Caco-2 (cell line): ENCODE data around the gene PLEKHA8. TPM values are rescaled to one million over a fixed set of nuclear protein-coding genes. Genes with fewer than 3 reads are reported as not detected.

ENCODE experiments used
- BruUV-seq: library from RNA; stranded (reverse); fragments of 400-500 nt; replicated peaks from 2 replicates; lab custom pipeline; 2021; lab: Mats Ljungman, UMichigan
- CTCF ChIA-PET: fragments of 300-600 bp; sonication (Branson Sonifier 250); formaldehyde crosslinking; loops from one replicate; lab custom pipeline; 2022; ENCODE audit warnings: antibody characterized with exemption; lab: Charles Lee
- POLR2A ChIA-PET: fragments of 300-600 bp; sonication (Branson Sonifier 250); formaldehyde crosslinking; loops from one replicate; lab custom pipeline; 2022; ENCODE audit warnings: antibody characterized with exemption; lab: Charles Lee
- DNase-seq, 2 experiments: peaks; one replicate each; pipeline versions ENCODE4 v3.0.0 to v3.0.0-alpha.2; 2020 to 2022
- H3K27me3 ChIP-seq: replicated peaks from 2 replicates; pipeline ENCODE4 v1.6.0; 2011; ENCODE audit warnings: low read length; ENCODE audit not compliant: control insufficient read depth, insufficient read depth
- H3K36me3 ChIP-seq: 2 replicates; pipeline ENCODE4 v1.5.1; 2011; ENCODE audit warnings: low read length; ENCODE audit not compliant: control insufficient read depth, insufficient read depth
- H3K4me1 ChIP-seq: fragments of 250-450 bp; sonication (Bioruptor Pico); 2 replicates; pipeline ENCODE4 v1.5.1; 2020; ENCODE audit warnings: mild to moderate bottlenecking
- H3K4me3 ChIP-seq: 2 replicates; pipeline ENCODE4 v1.5.1; 2011; ENCODE audit warnings: low read depth, mild to moderate bottlenecking, control low read depth, low read length
- H3K9me3 ChIP-seq: fragments of 250-450 bp; sonication (Bioruptor Pico); 2 replicates; pipeline ENCODE4 v1.5.1; 2020; ENCODE audit warnings: mild to moderate bottlenecking, moderate library complexity
- H3K27ac Mint-ChIP-seq: one replicate; pipeline ENCODE4 v1.8.0; 2022; ENCODE audit warnings: mixed read lengths; ENCODE audit not compliant: unreplicated experiment
- H3K27me3 Mint-ChIP-seq: one replicate; pipeline ENCODE4 v1.8.0; 2022; ENCODE audit warnings: mixed read lengths; ENCODE audit not compliant: insufficient read depth, unreplicated experiment
- H3K36me3 Mint-ChIP-seq: one replicate; pipeline ENCODE4 v1.8.0; 2022; ENCODE audit warnings: mild to moderate bottlenecking, mixed read lengths; ENCODE audit not compliant: insufficient read depth, unreplicated experiment
- H3K4me1 Mint-ChIP-seq: one replicate; pipeline ENCODE4 v1.8.0; 2022; ENCODE audit warnings: low read depth, mixed read lengths; ENCODE audit not compliant: unreplicated experiment
- H3K4me3 Mint-ChIP-seq: one replicate; pipeline ENCODE4 v1.8.0; 2022; ENCODE audit warnings: mild to moderate bottlenecking, moderate library complexity, mixed read lengths; ENCODE audit not compliant: unreplicated experiment
- H3K9me3 Mint-ChIP-seq: one replicate; pipeline ENCODE4 v1.8.0; 2022; ENCODE audit warnings: mixed read lengths; ENCODE audit not compliant: unreplicated experiment
- CTCF ChIP-seq, 2 experiments: fragments of 200-600 bp in 1 of 2; IDR thresholded peaks; 1 replicate in 1 of 2; 2 replicates in 1 of 2; pipeline versions ENCODE4 v1.5.1 to v1.8.0; 2011 to 2022; ENCODE audit warnings: antibody characterized with exemption in 1 of 2, control low read depth in 1 of 2, inconsistent platforms in 1 of 2, low read depth in 1 of 2, low read length in 1 of 2, mild to moderate bottlenecking in 1 of 2, moderate library complexity in 1 of 2; ENCODE audit not compliant: insufficient read depth in 1 of 2, severe bottlenecking in 1 of 2, unreplicated experiment in 1 of 2
- intact Hi-C: fragments of 100-400 bp; cut with micrococcal nuclease; formaldehyde crosslinking; loops from one replicate; pipeline ENCODE4 v1.10.0; 2022; ENCODE audit not compliant: unreplicated experiment
- total RNA-seq: library from RNA; stranded (reverse); gene quantifications from 2 replicates; pipeline ENCODE4 v1.2.3, GENCODE V29; 2022

PLEKHA8 gene
- total RNA-seq, 1 experiment from 2014 or later, result 32.5 TPM

GRCh38 chr7:30145426-30145970 is 117.3 kb downstream of the PLEKHA8 start:
- ChIA-PET CTCF (no interaction called here), POLR2A (no interaction called here)
- Mint-ChIP-seq H3K4me3 (no peak overlapping the region), H3K27me3 (no peaks in the 10 kb centered on the region), H3K36me3 (no peaks in the 10 kb centered on the region), H3K4me1 (peaks cover 13% of the 10 kb centered on the region), H3K27ac (no peak overlapping the region), H3K9me3 (no peaks in the 10 kb centered on the region)
- Histone ChIP-seq H3K4me1 (0 out of 2 replicates have a peak, but pooled peaks cover 8% of the 10 kb centered on the region), H3K36me3 (no peaks in the 10 kb centered on the region), H3K4me3 (no peak overlapping the region), H3K9me3 (no peaks in the 10 kb centered on the region), H3K27me3 (no peaks in the 10 kb centered on the region)
- intact Hi-C loops, result no loop called here
- no peak for TF ChIP-seq CTCF (IDR thresholded peaks at IDR 0.05; ENCODE audit: insufficient read depth in 1 of 2, low read depth in 1 of 2, low read length in 1 of 2, severe bottlenecking in 1 of 2, unreplicated experiment in 1 of 2)
- no TSS peak for BruUV-seq
- DNase-seq, result no peak

- TF ChIP-seq CTCF (IDR thresholded peaks at IDR 0.05; ENCODE audit: insufficient read depth in 1 of 2, low read depth in 1 of 2, low read length in 1 of 2, severe bottlenecking in 1 of 2, unreplicated experiment in 1 of 2), result no peak
- ChIA-PET CTCF (no interaction called here), POLR2A (no interaction called here)
- Mint-ChIP-seq H3K4me3 (no peak overlapping the region), H3K27me3 (no peaks in the 10 kb centered on the region), H3K9me3 (no peaks in the 10 kb centered on the region), H3K27ac (no peak overlapping the region), H3K4me1 (peaks cover 13% of the 10 kb centered on the region), H3K36me3 (no peaks in the 10 kb centered on the region)
- no TSS peak for BruUV-seq
- H3K4me3 ChIP-seq, result no peak overlapping the region
- no peaks in the 10 kb centered on the region for H3K9me3 ChIP-seq
- intact Hi-C loops, result no loop called here
- no peaks in the 10 kb centered on the region for H3K27me3 ChIP-seq
- H3K4me1 ChIP-seq, result 0 out of 2 replicates have a peak, but pooled peaks cover 8% of the 10 kb centered on the region
- no peak for DNase-seq
- H3K36me3 ChIP-seq, result no peaks in the 10 kb centered on the region
Measured at GRCh38 chr7:30146127-30146612, 118.0 kb downstream of the PLEKHA8 start.

DNA sequence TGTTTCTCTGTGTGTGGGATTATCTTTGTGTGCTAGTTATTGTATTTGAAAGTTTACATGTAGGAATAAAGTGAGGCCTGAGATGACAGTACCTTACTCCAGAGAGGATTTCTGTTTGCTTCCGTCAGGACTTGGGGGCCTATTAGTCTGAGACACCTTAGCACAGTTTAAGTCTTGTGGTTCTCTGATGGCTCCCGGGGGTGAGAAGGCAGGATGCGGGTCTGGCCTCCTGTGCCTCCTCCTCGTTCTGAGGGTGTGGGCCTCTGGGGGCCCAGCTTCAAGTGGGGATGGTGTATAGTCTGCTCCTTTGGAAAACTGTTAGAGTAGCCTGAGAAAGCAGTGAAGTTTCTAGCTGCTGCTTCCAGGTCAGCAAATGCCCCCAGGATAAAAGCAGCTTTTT is 119.0 kb downstream of the PLEKHA8 start:
- no peaks in the 10 kb centered on the region for H3K9me3 ChIP-seq
- BruUV-seq, result no TSS peak
- DNase-seq, result no peak

More for the DNA sequence above, 119.0 kb downstream of the PLEKHA8 start:
- Histone ChIP-seq H3K27me3 (no peaks in the 10 kb centered on the region), H3K4me3 (no peak overlapping the region), H3K36me3 (no peaks in the 10 kb centered on the region), H3K4me1 (0 out of 2 replicates have a peak, but pooled peaks cover 8% of the 10 kb centered on the region)
- ChIA-PET POLR2A (no interaction called here), CTCF (no interaction called here)
- no peak for TF ChIP-seq CTCF (IDR thresholded peaks at IDR 0.05; ENCODE audit: insufficient read depth in 1 of 2, low read depth in 1 of 2, low read length in 1 of 2, severe bottlenecking in 1 of 2, unreplicated experiment in 1 of 2)
- H3K4me1 Mint-ChIP-seq, result peaks cover 13% of the 10 kb centered on the region
- H3K4me3 Mint-ChIP-seq, result no peak overlapping the region
- no peak overlapping the region for H3K27ac Mint-ChIP-seq
- H3K36me3 Mint-ChIP-seq, result no peaks in the 10 kb centered on the region
- no peaks in the 10 kb centered on the region for H3K27me3 Mint-ChIP-seq
- intact Hi-C loops, result no loop called here
- no peaks in the 10 kb centered on the region for H3K9me3 Mint-ChIP-seq
